HG02571 (cell line): ENCODE data around the gene ITPRID2.
A peak's percentile ranks its signal among the peaks of the same experiment; 100 is the strongest.

Experiments
- ATAC-seq: cut with Tn5 transposase; IDR thresholded peaks from one replicate; pipeline ENCODE4 v1.9.1; 2021; ENCODE audit warnings: mild to moderate bottlenecking, moderate library complexity; ENCODE audit not compliant: unreplicated experiment

Gene ITPRID2

GRCh38 chr2:181879295-181879694, 12.2 kb upstream of the ITPRID2 start:
- ATAC-seq: no peak

- ATAC-seq: no peak
Measured at GRCh38 chr2:181882246-181883020, 9.1 kb upstream of the ITPRID2 start.

GRCh38 chr2:181884601-181885000, 6.9 kb upstream of the ITPRID2 start:
- ATAC-seq: no peak

GRCh38 chr2:181885096-181885495, 6.4 kb upstream of the ITPRID2 start:
- no peak for ATAC-seq

GRCh38 chr2:181886192-181886591, 5.3 kb upstream of the ITPRID2 start:
- no peak for ATAC-seq

- ATAC-seq: no peak
Measured at GRCh38 chr2:181887045-181887444, 4.5 kb upstream of the ITPRID2 start.

- no peak for ATAC-seq
Measured at GRCh38 chr2:181889776-181890175, 1.8 kb upstream of the ITPRID2 start.

- ATAC-seq: no peak
Measured at GRCh38 chr2:181890271-181890670, 1.3 kb upstream of the ITPRID2 start.

GRCh38 chr2:181891966-181892798, 652 bp downstream of the ITPRID2 start:
- peak; percentile 49 for ATAC-seq

GRCh38 chr2:181892799-181893435, 1.4 kb downstream of the ITPRID2 start:
- no peak for ATAC-seq

GRCh38 chr2:181894381-181894780, 2.9 kb downstream of the ITPRID2 start:
- ATAC-seq: no peak

GRCh38 chr2:181895818-181896217, 4.3 kb downstream of the ITPRID2 start:
- no peak for ATAC-seq

GRCh38 chr2:181896286-181896685, 4.8 kb downstream of the ITPRID2 start:
- ATAC-seq: no peak

- ATAC-seq: no peak
Measured at GRCh38 chr2:181900007-181900651, 8.6 kb downstream of the ITPRID2 start.

- ATAC-seq: no peak
Measured at GRCh38 chr2:181902625-181903024, 11.1 kb downstream of the ITPRID2 start.

- ATAC-seq: no peak
Measured at GRCh38 chr2:181904022-181904632, 12.6 kb downstream of the ITPRID2 start.

- ATAC-seq: no peak
Measured at GRCh38 chr2:181907057-181907456, 15.5 kb downstream of the ITPRID2 start.

- no peak for ATAC-seq
Measured at GRCh38 chr2:181907635-181908034, 16.1 kb downstream of the ITPRID2 start.

- ATAC-seq: no peak
Measured at GRCh38 chr2:181910028-181910831, 18.7 kb downstream of the ITPRID2 start.

- no peak for ATAC-seq
Measured at GRCh38 chr2:181911830-181912229, 20.3 kb downstream of the ITPRID2 start.
